ENCODE data around the gene ACSM2A. TPM values are rescaled to one million over a fixed set of nuclear protein-coding genes. Genes with fewer than 3 reads are reported as not detected.
"Not testable (repeated sequence)": the region's sequence is repeated elsewhere in the genome, so short reads cannot be mapped to it uniquely, and the experiment has no call there.

Gene ACSM2A
- total RNA-seq (2014; rRNA removed; shearing (Covaris generic); ENCODE audit: low replicate concordance): not detected in 2 replicates

- H3K27ac ChIP-seq (ENCODE audit: low read length); H3K27me3 ChIP-seq (ENCODE audit: low read length); H3K9me2 ChIP-seq (replicated peaks; ENCODE audit: insufficient read depth, low read length); H4K20me1 ChIP-seq (ENCODE audit: insufficient read depth, low read depth, low read length); H3K4me2 ChIP-seq (ENCODE audit: low read depth, low read length, poor library complexity, severe bottlenecking); H3K9ac ChIP-seq (ENCODE audit: low read length); H2AFZ ChIP-seq (ENCODE audit: low read length); H3K36me3 ChIP-seq (ENCODE audit: insufficient read depth, low read length); H3K4me3 ChIP-seq (ENCODE audit: low read length); DNase-seq; H3K4me1 ChIP-seq (ENCODE audit: low read length); H3K9me3 ChIP-seq (ENCODE audit: low read length); H3K79me2 ChIP-seq (ENCODE audit: low read length): not testable (repeated sequence)
Measured at GRCh38 chr16:20451364-20451763, at the start of gene ACSM2A. TSS of gene ACSM2A (plus strand) at chr16:20451521. CDS start at chr16:20460115, 8,594 bp downstream.

- DNase-seq: no peak
- Histone ChIP-seq H3K4me2 (ENCODE audit: low read depth, low read length, poor library complexity, severe bottlenecking) (no peak overlapping the region), H4K20me1 (ENCODE audit: insufficient read depth, low read depth, low read length) (no peaks in the 10 kb centered on the region), H3K27ac (ENCODE audit: low read length) (no peak overlapping the region), H2AFZ (ENCODE audit: low read length) (no peak overlapping the region), H3K9ac (ENCODE audit: low read length) (no peak overlapping the region), H3K79me2 (ENCODE audit: low read length) (no peaks in the 10 kb centered on the region), H3K9me3 (ENCODE audit: low read length) (no peaks in the 10 kb centered on the region), H3K27me3 (ENCODE audit: low read length) (no peaks in the 10 kb centered on the region), H3K9me2 (replicated peaks; ENCODE audit: insufficient read depth, low read length) (no peaks in the 10 kb centered on the region), H3K4me1 (ENCODE audit: low read length) (no peaks in the 10 kb centered on the region), H3K36me3 (ENCODE audit: insufficient read depth, low read length) (no peaks in the 10 kb centered on the region), H3K4me3 (ENCODE audit: low read length) (no peak overlapping the region)
Measured at GRCh38 chr16:20402651-20403050, 48.7 kb upstream of the ACSM2A start.

- no peaks in the 10 kb centered on the region for H3K79me2 ChIP-seq (ENCODE audit: low read length)
- no peak within 1 kb of the TSS for H3K27ac ChIP-seq (ENCODE audit: low read length)
Measured at GRCh38 chr16:20404637-20405036, 46.7 kb upstream of the ACSM2A start, which contains the start of gene PDILT. TSS of gene PDILT (minus strand) at chr16:20404737. CDS start at chr16:20399300, 5,437 bp downstream.

GRCh38 chr16:20409398-20410120 is 41.8 kb upstream of the ACSM2A start, which contains the start of gene ACSM5:
TSS of gene ACSM5 (plus strand) at chr16:20409534. CDS start at chr16:20411485, 1,951 bp downstream.
- Histone ChIP-seq H3K4me2 (ENCODE audit: low read depth, low read length, poor library complexity, severe bottlenecking) (no peak within 1 kb of the TSS), H3K9me2 (replicated peaks; ENCODE audit: insufficient read depth, low read length) (no peaks in the 10 kb centered on the region), H3K4me3 (ENCODE audit: low read length) (no peak within 1 kb of the TSS), H3K36me3 (ENCODE audit: insufficient read depth, low read length) (no peaks in the 10 kb centered on the region), H3K79me2 (ENCODE audit: low read length) (no peaks in the 10 kb centered on the region), H3K4me1 (ENCODE audit: low read length) (no peaks in the 10 kb centered on the region), H2AFZ (ENCODE audit: low read length) (no peak within 1 kb of the TSS), H3K27me3 (ENCODE audit: low read length) (no peaks in the 10 kb centered on the region), H3K9ac (ENCODE audit: low read length) (no peak within 1 kb of the TSS), H3K27ac (ENCODE audit: low read length) (no peak within 1 kb of the TSS), H4K20me1 (ENCODE audit: insufficient read depth, low read depth, low read length) (no peaks in the 10 kb centered on the region), H3K9me3 (ENCODE audit: low read length) (no peaks in the 10 kb centered on the region)
- DNase-seq: no peak

More at GRCh38 chr16:20404637-20405036, 46.7 kb upstream of the ACSM2A start, which contains the start of gene PDILT:
- Histone ChIP-seq H3K9ac (ENCODE audit: low read length) (no peak within 1 kb of the TSS), H3K27me3 (ENCODE audit: low read length) (no peaks in the 10 kb centered on the region), H3K4me1 (ENCODE audit: low read length) (no peaks in the 10 kb centered on the region), H3K9me3 (ENCODE audit: low read length) (no peaks in the 10 kb centered on the region), H3K4me3 (ENCODE audit: low read length) (no peak within 1 kb of the TSS), H4K20me1 (ENCODE audit: insufficient read depth, low read depth, low read length) (no peaks in the 10 kb centered on the region), H3K4me2 (ENCODE audit: low read depth, low read length, poor library complexity, severe bottlenecking) (no peak within 1 kb of the TSS), H3K9me2 (replicated peaks; ENCODE audit: insufficient read depth, low read length) (no peaks in the 10 kb centered on the region), H2AFZ (ENCODE audit: low read length) (no peak within 1 kb of the TSS), H3K36me3 (ENCODE audit: insufficient read depth, low read length) (no peaks in the 10 kb centered on the region)
- DNase-seq: no peak

- Histone ChIP-seq H3K9me3 (ENCODE audit: low read length) (no peaks in the 10 kb centered on the region), H3K27me3 (ENCODE audit: low read length) (no peaks in the 10 kb centered on the region), H3K79me2 (ENCODE audit: low read length) (no peaks in the 10 kb centered on the region), H3K4me2 (ENCODE audit: low read depth, low read length, poor library complexity, severe bottlenecking) (no peak overlapping the region), H3K4me3 (ENCODE audit: low read length) (no peak overlapping the region), H3K27ac (ENCODE audit: low read length) (no peak overlapping the region), H3K9ac (ENCODE audit: low read length) (no peak overlapping the region), H3K9me2 (replicated peaks; ENCODE audit: insufficient read depth, low read length) (no peaks in the 10 kb centered on the region), H3K4me1 (ENCODE audit: low read length) (no peaks in the 10 kb centered on the region), H2AFZ (ENCODE audit: low read length) (no peak overlapping the region), H4K20me1 (ENCODE audit: insufficient read depth, low read depth, low read length) (no peaks in the 10 kb centered on the region), H3K36me3 (ENCODE audit: insufficient read depth, low read length) (no peaks in the 10 kb centered on the region)
- no peak for DNase-seq
Measured at GRCh38 chr16:20410121-20410723, 41.1 kb upstream of the ACSM2A start.

- Histone ChIP-seq H3K4me2 (ENCODE audit: low read depth, low read length, poor library complexity, severe bottlenecking) (no peak overlapping the region), H3K9me3 (ENCODE audit: low read length) (no peaks in the 10 kb centered on the region), H3K4me3 (ENCODE audit: low read length) (no peak overlapping the region), H3K9ac (ENCODE audit: low read length) (no peak overlapping the region), H4K20me1 (ENCODE audit: insufficient read depth, low read depth, low read length) (no peaks in the 10 kb centered on the region), H3K36me3 (ENCODE audit: insufficient read depth, low read length) (no peaks in the 10 kb centered on the region), H3K9me2 (replicated peaks; ENCODE audit: insufficient read depth, low read length) (no peaks in the 10 kb centered on the region), H3K79me2 (ENCODE audit: low read length) (no peaks in the 10 kb centered on the region), H2AFZ (ENCODE audit: low read length) (no peak overlapping the region), H3K27ac (ENCODE audit: low read length) (no peak overlapping the region), H3K4me1 (ENCODE audit: low read length) (no peaks in the 10 kb centered on the region), H3K27me3 (ENCODE audit: low read length) (no peaks in the 10 kb centered on the region)
- DNase-seq: no peak
Measured at GRCh38 chr16:20411055-20411454, 40.3 kb upstream of the ACSM2A start.

- no peaks in the 10 kb centered on the region for H3K36me3 ChIP-seq (ENCODE audit: insufficient read depth, low read length)
- no peak overlapping the region for H3K4me3 ChIP-seq (ENCODE audit: low read length)
- H3K9me2 ChIP-seq (replicated peaks; ENCODE audit: insufficient read depth, low read length): no peaks in the 10 kb centered on the region
- DNase-seq: no peak
- H3K79me2 ChIP-seq (ENCODE audit: low read length): no peaks in the 10 kb centered on the region
- no peaks in the 10 kb centered on the region for H4K20me1 ChIP-seq (ENCODE audit: insufficient read depth, low read depth, low read length)
- no peaks in the 10 kb centered on the region for H3K9me3 ChIP-seq (ENCODE audit: low read length)
- no peaks in the 10 kb centered on the region for H3K27me3 ChIP-seq (ENCODE audit: low read length)
- no peaks in the 10 kb centered on the region for H3K4me1 ChIP-seq (ENCODE audit: low read length)
- H3K4me2 ChIP-seq (ENCODE audit: low read depth, low read length, poor library complexity, severe bottlenecking): no peak overlapping the region
- H3K27ac ChIP-seq (ENCODE audit: low read length): no peak overlapping the region
- no peak overlapping the region for H3K9ac ChIP-seq (ENCODE audit: low read length)
- no peak overlapping the region for H2AFZ ChIP-seq (ENCODE audit: low read length)
Measured at GRCh38 chr16:20415541-20415940, 35.8 kb upstream of the ACSM2A start.

GRCh38 chr16:20419093-20419492 is 32.2 kb upstream of the ACSM2A start:
- H3K4me1 ChIP-seq (ENCODE audit: low read length); H3K9me3 ChIP-seq (ENCODE audit: low read length); H3K79me2 ChIP-seq (ENCODE audit: low read length); H4K20me1 ChIP-seq (ENCODE audit: insufficient read depth, low read depth, low read length); H2AFZ ChIP-seq (ENCODE audit: low read length); DNase-seq; H3K4me3 ChIP-seq (ENCODE audit: low read length); H3K4me2 ChIP-seq (ENCODE audit: low read depth, low read length, poor library complexity, severe bottlenecking); H3K36me3 ChIP-seq (ENCODE audit: insufficient read depth, low read length); H3K27ac ChIP-seq (ENCODE audit: low read length); H3K27me3 ChIP-seq (ENCODE audit: low read length); H3K9ac ChIP-seq (ENCODE audit: low read length); H3K9me2 ChIP-seq (replicated peaks; ENCODE audit: insufficient read depth, low read length): not testable (repeated sequence)

Data from Karpas-422 (cell line).